ENCODE results near the gene EXOC2.

EXOC2 gene

GRCh38 chr6:715709-716491 is 23.0 kb upstream of the EXOC2 start:
- H3K27ac ChIP-seq, result no peak overlapping the region
- TF ChIP-seq CTCF (conservative IDR thresholded peaks at IDR 0.05) (no peak), ZFX (IDR thresholded peaks at IDR 0.05) (no peak)

GRCh38 chr6:714100-714499 is 21.2 kb upstream of the EXOC2 start:
- no peak for TF ChIP-seq ZFX (IDR thresholded peaks at IDR 0.05)
- no peak for TF ChIP-seq CTCF (conservative IDR thresholded peaks at IDR 0.05)
- H3K27ac ChIP-seq, result no peak overlapping the region

- H3K27ac ChIP-seq, result no peak overlapping the region
- TF ChIP-seq CTCF (conservative IDR thresholded peaks at IDR 0.05) (no peak), ZFX (IDR thresholded peaks at IDR 0.05) (no peak)
Observed at GRCh38 chr6:713351-713750, 20.4 kb upstream of the EXOC2 start.

GRCh38 chr6:712805-713204 is 19.9 kb upstream of the EXOC2 start:
- TF ChIP-seq ZFX (IDR thresholded peaks at IDR 0.05), result no peak
- H3K27ac ChIP-seq, result no peak overlapping the region

GRCh38 chr6:711925-712324 is 19.0 kb upstream of the EXOC2 start:
- no peak overlapping the region for H3K27ac ChIP-seq
- TF ChIP-seq CTCF (conservative IDR thresholded peaks at IDR 0.05) (no peak), ZFX (IDR thresholded peaks at IDR 0.05) (no peak)

- H3K27ac ChIP-seq, result no peak overlapping the region
- no peak for TF ChIP-seq ZFX (IDR thresholded peaks at IDR 0.05)
- no peak for TF ChIP-seq CTCF (conservative IDR thresholded peaks at IDR 0.05)
Observed at GRCh38 chr6:710601-711571, 17.9 kb upstream of the EXOC2 start.

- TF ChIP-seq ZFX (IDR thresholded peaks at IDR 0.05) (no peak), CTCF (conservative IDR thresholded peaks at IDR 0.05) (no peak)
- no peak overlapping the region for H3K27ac ChIP-seq
Observed at GRCh38 chr6:709471-710056, 16.6 kb upstream of the EXOC2 start.

Data from C4-2B (cell line).